ENCODE data around the gene KTN1. TPM values are rescaled to one million over a fixed set of nuclear protein-coding genes. Genes with fewer than 3 reads are reported as not detected.

Gene KTN1
- total RNA-seq, 2 donors from 2014 or later: 81.6 to 83.5 TPM

DNA sequence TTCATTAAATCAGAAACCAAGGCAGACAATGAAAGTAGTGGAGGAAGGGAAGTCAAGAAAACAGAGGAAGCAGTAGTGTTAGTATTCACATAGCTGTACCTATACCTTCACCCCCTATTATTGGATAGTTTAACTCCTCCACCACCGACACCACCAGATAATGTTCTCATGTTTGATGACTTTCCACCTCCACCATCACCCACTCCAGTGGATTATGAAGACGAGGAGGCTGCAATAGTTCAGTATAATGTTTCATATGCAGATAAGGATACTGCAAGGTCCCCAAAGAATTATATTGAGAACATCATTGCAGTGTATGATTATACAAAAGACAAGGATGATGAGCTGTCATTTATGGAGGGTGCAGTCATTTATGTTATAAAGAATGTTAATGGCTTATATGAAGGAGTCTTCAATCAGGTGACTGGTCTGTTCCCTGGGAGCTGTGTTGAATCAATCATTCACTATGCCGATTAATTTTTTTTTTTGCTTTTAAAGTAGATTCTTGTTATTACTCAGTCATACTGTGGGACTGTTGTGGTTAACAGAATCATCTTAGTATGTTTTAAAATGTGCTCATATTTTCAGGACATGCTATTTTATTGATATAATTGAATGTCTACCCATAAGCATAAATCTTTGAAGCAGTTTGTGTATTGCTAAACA lies 32.2 kb upstream of the KTN1 start:
- H3K4me3 Mint-ChIP-seq: no peak overlapping the region
- H3K4me1 Mint-ChIP-seq: peaks cover 6% of the 10 kb centered on the region
- ATAC-seq (no peak), DNase-seq (no peak)
- no peaks in the 10 kb centered on the region for H3K9me3 ChIP-seq (ENCODE audit: control insufficient read depth, low read length, poor library complexity, severe bottlenecking)
- no peaks in the 10 kb centered on the region for H3K27me3 Mint-ChIP-seq
- H3K27ac Mint-ChIP-seq: no peak overlapping the region
- peaks cover 3% of the 10 kb centered on the region for H3K36me3 Mint-ChIP-seq (ENCODE audit: low read depth)

DNA sequence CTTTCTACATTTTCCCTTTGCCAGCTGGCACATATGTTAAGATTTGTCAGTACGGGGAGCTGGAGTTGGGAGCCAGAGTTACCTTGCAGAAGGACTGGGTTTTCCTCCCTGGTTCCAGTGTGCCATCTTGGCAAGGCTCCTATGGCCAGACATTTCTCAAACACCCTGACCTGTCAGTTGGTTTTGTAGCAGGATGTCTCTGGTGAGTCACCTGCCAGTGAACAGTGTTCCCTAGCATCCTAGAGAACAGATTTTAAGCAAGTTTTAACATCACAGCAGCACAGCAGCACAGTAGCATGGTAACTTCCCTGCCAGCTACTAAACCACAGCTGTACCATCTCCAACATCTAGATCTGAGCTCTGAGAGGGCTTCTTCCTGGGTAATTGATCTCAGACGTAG lies 26.2 kb upstream of the KTN1 start:
- no peak overlapping the region for H3K27ac Mint-ChIP-seq
- H3K27me3 Mint-ChIP-seq: no peaks in the 10 kb centered on the region
- ATAC-seq (no peak), DNase-seq (no peak)
- H3K9me3 ChIP-seq (ENCODE audit: control insufficient read depth, low read length, poor library complexity, severe bottlenecking): no peaks in the 10 kb centered on the region
- no peaks in the 10 kb centered on the region for H3K36me3 Mint-ChIP-seq (ENCODE audit: low read depth)
- no peak overlapping the region for H3K4me3 Mint-ChIP-seq
- no peaks in the 10 kb centered on the region for H3K4me1 Mint-ChIP-seq

DNA sequence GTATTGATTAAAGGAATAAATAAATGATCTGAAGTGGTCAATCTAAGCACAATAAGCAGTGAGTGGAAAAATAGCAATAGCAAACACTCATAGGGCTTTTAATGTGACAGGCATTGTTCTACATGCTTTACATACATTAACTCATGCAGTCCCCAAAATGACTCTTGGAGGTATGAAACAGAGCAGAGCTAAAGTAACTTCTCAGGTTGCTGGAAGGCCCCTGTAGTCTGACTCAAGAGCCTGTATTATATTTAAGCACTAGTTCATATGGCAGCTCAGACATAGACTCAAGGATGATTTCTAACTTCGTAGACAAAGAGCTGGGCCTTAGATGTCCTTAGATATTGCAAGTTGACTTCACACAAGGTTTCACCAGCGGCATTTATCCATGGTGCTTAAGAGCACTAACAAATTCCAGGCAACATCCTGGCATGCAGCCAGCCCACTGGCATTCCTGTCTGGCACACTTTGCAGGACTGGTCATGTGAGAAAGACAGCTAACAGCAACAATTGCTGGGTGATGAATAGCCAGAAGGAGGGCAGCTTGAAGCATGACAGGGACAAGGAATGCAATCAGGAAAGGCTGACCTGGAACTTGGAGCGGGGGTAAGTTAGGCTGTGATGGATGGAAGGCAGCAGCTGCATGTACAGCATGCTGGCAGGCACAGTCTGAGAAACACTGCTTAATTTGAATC lies 22.9 kb upstream of the KTN1 start:
- ATAC-seq: no peak

DNA sequence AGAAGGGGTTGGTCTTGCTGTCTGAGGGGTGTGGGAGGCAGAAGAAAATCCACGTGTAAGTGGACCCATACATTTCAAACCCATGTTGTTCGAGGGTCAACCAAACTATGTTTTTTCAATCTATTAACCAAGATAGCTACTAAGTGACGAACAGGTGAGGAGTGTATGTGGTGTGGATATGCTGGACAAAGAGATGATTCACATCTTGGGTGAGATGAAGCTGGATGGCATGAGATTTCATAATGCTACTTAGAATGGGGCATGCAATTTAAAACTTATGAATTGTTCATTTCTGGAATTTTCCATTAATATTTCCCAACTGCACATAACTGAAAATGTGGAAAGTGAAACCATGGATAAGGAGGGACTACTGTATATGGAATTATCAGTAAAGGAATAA lies 17.9 kb upstream of the KTN1 start:
- ATAC-seq (no peak), DNase-seq (no peak)
- H3K9me3 ChIP-seq (ENCODE audit: control insufficient read depth, low read length, poor library complexity, severe bottlenecking): no peaks in the 10 kb centered on the region
- Mint-ChIP-seq H3K27me3 (no peaks in the 10 kb centered on the region), H3K36me3 (ENCODE audit: low read depth) (no peaks in the 10 kb centered on the region), H3K27ac (no peak overlapping the region), H3K4me1 (no peaks in the 10 kb centered on the region), H3K4me3 (no peak overlapping the region)

More for the DNA sequence above, 22.9 kb upstream of the KTN1 start:
- no peaks in the 10 kb centered on the region for H3K4me1 Mint-ChIP-seq
- H3K27me3 Mint-ChIP-seq: no peaks in the 10 kb centered on the region
- H3K27ac Mint-ChIP-seq: no peak overlapping the region
- no peak overlapping the region for H3K4me3 Mint-ChIP-seq
- no peak for DNase-seq
- no peaks in the 10 kb centered on the region for H3K36me3 Mint-ChIP-seq (ENCODE audit: low read depth)
- no peaks in the 10 kb centered on the region for H3K9me3 ChIP-seq (ENCODE audit: control insufficient read depth, low read length, poor library complexity, severe bottlenecking)

GRCh38 chr14:55568618-55569017 lies 11.4 kb upstream of the KTN1 start:
- peaks cover 2% of the 10 kb centered on the region for H3K36me3 Mint-ChIP-seq (ENCODE audit: low read depth)
- no peak overlapping the region for H3K4me3 Mint-ChIP-seq
- ATAC-seq (no peak), DNase-seq (no peak)
- H3K4me1 Mint-ChIP-seq: no peaks in the 10 kb centered on the region
- H3K27me3 Mint-ChIP-seq: peaks cover 14% of the 10 kb centered on the region
- H3K27ac Mint-ChIP-seq: no peak overlapping the region
- no peaks in the 10 kb centered on the region for H3K9me3 ChIP-seq (ENCODE audit: control insufficient read depth, low read length, poor library complexity, severe bottlenecking)

DNA sequence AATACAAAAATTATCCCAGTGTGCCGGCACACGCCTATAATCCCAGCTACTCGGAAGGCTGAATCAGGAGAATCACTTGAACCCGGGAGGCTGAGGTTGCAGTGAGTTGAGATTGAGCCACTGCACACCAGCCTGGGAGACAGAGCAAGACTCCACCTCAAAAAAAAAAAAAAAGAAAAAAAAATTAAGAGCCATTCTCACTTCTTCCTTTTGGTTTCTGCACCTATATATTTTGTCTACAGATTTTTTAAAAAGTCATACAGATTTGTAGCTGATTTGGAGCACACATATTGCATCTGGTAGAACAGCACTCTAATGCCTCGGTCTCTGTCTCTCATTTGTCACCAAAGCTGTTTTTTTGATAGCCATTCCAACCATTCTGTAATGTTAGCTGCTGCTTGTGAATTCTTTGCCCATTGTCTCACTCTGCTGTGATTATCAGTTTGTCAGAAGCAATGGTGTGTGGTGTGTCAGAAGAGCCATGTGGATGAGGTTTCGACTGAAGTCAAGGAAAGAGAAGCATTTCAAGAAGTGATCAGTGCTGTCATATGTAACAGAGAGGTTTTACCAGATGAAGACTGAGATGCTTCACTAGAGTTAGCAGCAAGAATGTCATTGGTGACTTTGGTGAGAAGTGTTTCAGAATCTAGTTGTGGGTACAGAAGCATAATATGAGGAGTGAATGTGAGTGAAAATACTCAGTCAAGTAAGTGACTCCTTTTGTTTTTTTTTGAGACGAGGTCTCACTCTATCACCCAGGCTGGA lies 8.7 kb upstream of the KTN1 start:
- Mint-ChIP-seq H3K27me3 (peaks cover 14% of the 10 kb centered on the region), H3K4me3 (no peak overlapping the region), H3K36me3 (ENCODE audit: low read depth) (peaks cover 2% of the 10 kb centered on the region), H3K4me1 (no peaks in the 10 kb centered on the region), H3K27ac (no peak overlapping the region)
- ATAC-seq (no peak), DNase-seq (no peak)
- H3K9me3 ChIP-seq (ENCODE audit: control insufficient read depth, low read length, poor library complexity, severe bottlenecking): no peaks in the 10 kb centered on the region

DNA sequence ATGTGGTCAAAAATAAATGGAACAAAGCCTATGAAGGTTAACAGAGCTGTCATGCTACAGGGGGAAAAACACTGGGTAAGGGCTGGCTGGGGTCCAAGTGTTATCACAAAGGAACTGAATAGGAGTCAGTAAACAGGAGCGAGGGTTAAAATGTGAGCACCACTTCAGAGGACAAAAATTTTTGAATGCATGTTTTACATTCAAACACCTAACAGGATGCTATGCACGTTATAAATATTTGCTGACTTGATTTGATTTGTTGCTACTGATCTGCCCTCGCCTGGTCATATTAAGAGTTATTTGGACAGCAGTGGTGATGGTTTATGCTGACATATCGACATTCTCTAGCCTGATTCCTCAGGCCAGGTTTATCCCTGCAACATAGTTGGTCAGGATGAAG lies 7.4 kb upstream of the KTN1 start:
- Mint-ChIP-seq H3K4me1 (no peaks in the 10 kb centered on the region), H3K27me3 (peaks cover 14% of the 10 kb centered on the region), H3K36me3 (ENCODE audit: low read depth) (peaks cover 2% of the 10 kb centered on the region), H3K4me3 (no peak overlapping the region), H3K27ac (peak overlapping the region; percentile 11)
- ATAC-seq (no peak), DNase-seq (no peak)
- no peaks in the 10 kb centered on the region for H3K9me3 ChIP-seq (ENCODE audit: control insufficient read depth, low read length, poor library complexity, severe bottlenecking)

GRCh38 chr14:55574988-55575387 lies 5.0 kb upstream of the KTN1 start:
- peaks cover 2% of the 10 kb centered on the region for H3K36me3 Mint-ChIP-seq (ENCODE audit: low read depth)
- peaks cover 7% of the 10 kb centered on the region for H3K4me1 Mint-ChIP-seq
- ATAC-seq: no peak
- no peaks in the 10 kb centered on the region for H3K9me3 ChIP-seq (ENCODE audit: control insufficient read depth, low read length, poor library complexity, severe bottlenecking)
- DNase-seq: no peak
- no peak overlapping the region for H3K4me3 Mint-ChIP-seq
- H3K27ac Mint-ChIP-seq: no peak overlapping the region
- H3K27me3 Mint-ChIP-seq: peaks cover 6% of the 10 kb centered on the region

GRCh38 chr14:55577229-55577628 lies 2.8 kb upstream of the KTN1 start:
- H3K4me1 Mint-ChIP-seq: peaks cover 17% of the 10 kb centered on the region
- H3K27me3 Mint-ChIP-seq: peaks cover 6% of the 10 kb centered on the region
- no peak for DNase-seq
- H3K9me3 ChIP-seq (ENCODE audit: control insufficient read depth, low read length, poor library complexity, severe bottlenecking): no peaks in the 10 kb centered on the region
- H3K4me3 Mint-ChIP-seq: no peak overlapping the region
- H3K36me3 Mint-ChIP-seq (ENCODE audit: low read depth): no peaks in the 10 kb centered on the region
- ATAC-seq: no peak
- H3K27ac Mint-ChIP-seq: no peak overlapping the region

GRCh38 chr14:55578511-55578910 lies 1.5 kb upstream of the KTN1 start:
- ATAC-seq (no peak), DNase-seq (no peak)
- peaks cover 20% of the 10 kb centered on the region for H3K4me1 Mint-ChIP-seq
- no peaks in the 10 kb centered on the region for H3K36me3 Mint-ChIP-seq (ENCODE audit: low read depth)
- no peaks in the 10 kb centered on the region for H3K27me3 Mint-ChIP-seq
- H3K4me3 Mint-ChIP-seq: peak overlapping the region; percentile 94
- H3K27ac Mint-ChIP-seq: peak overlapping the region; percentile 94
- H3K9me3 ChIP-seq (ENCODE audit: control insufficient read depth, low read length, poor library complexity, severe bottlenecking): no peaks in the 10 kb centered on the region

DNA sequence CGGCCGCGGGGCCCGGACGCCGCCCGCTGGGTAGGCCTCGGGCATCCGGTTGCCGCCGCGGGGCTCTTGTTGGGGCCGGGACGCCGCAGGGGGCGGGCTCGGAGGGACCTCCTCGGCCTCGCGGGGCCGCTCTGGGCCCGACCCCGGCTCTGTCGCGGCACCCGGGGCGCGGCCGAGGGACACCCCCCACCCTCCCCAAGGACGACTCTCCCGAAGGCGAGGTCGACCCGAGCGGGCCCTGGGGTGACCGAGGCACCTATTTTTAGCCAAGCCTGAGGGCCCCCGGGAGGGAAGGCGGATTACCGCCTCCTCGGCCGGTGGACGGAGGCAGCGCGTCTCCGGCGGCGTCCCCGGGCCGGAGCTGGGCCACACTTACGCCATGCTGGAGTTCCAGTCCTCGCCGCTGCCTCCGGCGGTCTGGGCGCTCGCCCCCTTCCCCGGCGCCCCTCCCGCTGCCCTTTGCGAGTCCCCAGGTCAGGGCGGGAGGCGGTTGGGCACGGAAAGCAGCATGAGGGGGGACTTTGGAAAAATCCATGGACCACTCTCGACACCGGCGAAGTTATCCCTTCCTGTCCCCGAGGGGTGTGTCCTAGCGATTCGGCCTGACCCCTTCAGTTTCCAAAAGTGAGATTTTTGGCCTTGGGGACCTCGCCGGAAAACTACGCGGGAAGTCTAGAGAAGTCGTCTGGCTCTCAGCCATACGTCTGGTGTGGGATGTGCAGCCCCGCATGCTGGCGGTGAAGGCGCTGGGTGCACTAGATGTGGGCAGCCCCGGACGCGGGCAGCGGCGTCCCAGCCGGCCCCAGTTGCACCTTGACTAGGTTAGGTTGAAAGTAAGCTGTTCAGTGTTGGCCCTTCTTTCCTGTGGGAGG lies 699 bp downstream of the KTN1 start:
- peaks cover 22% of the 10 kb centered on the region for H3K4me1 Mint-ChIP-seq
- H3K9me3 ChIP-seq (ENCODE audit: control insufficient read depth, low read length, poor library complexity, severe bottlenecking): no peaks in the 10 kb centered on the region
- ATAC-seq: peak; percentile 61

DNA sequence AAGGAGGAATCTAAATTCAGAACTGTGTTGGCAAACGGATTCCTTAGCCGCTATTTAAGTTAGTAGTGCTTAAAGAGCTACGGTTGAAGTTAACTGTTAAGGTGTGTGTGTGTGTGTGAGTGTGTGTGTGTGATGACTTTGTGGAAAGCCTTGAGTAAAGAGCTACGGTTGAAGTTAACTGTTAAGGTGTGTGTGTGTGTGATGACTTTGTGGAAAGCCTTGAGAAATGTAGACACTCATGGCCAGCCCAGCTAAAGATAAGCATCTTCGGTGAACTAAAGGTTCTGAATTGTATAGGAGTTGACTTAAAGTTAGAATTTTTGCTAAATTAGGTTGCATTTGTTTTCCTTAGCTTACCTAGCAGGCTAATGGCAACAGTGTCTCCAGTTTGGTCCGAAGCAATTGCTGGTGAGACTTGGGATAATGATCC lies 1.4 kb downstream of the KTN1 start:
- H3K27ac Mint-ChIP-seq: peak overlapping the region; percentile 85
- peaks cover 27% of the 10 kb centered on the region for H3K4me1 Mint-ChIP-seq
- peak overlapping the region; percentile 92 for H3K4me3 Mint-ChIP-seq
- H3K27me3 Mint-ChIP-seq: no peaks in the 10 kb centered on the region
- no peaks in the 10 kb centered on the region for H3K36me3 Mint-ChIP-seq (ENCODE audit: low read depth)
- no peaks in the 10 kb centered on the region for H3K9me3 ChIP-seq (ENCODE audit: control insufficient read depth, low read length, poor library complexity, severe bottlenecking)
- DNase-seq (no peak), ATAC-seq (peak; percentile 0)

More for the DNA sequence above, 699 bp downstream of the KTN1 start:
- peak overlapping the region; percentile 92 for H3K4me3 Mint-ChIP-seq
- no peaks in the 10 kb centered on the region for H3K27me3 Mint-ChIP-seq
- no peaks in the 10 kb centered on the region for H3K36me3 Mint-ChIP-seq (ENCODE audit: low read depth)
- peak overlapping the region; percentile 85 for H3K27ac Mint-ChIP-seq
- peak; percentile 34 to 63 (median 60) for DNase-seq

DNA sequence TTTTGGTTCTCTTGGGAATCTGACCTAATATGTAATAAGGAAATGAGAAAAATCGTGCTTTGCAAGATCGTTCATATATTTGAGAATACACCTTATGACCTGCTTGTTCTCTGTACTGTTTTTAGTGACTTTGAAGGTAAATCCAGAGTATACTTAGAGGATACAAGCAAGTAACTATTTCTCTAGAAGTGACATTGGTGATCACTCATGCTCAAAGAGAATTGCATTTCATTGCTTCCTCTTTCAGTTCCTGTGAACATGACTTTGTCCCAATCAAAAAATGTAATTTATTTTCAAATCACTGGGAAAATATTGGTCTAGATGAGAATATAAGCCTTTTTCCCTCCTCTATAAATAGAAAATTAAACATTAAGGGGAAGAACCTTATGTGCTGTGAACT lies 2.7 kb downstream of the KTN1 start:
- Mint-ChIP-seq H3K4me3 (no peak overlapping the region), H3K4me1 (peaks cover 40% of the 10 kb centered on the region)

More for the DNA sequence above, 2.7 kb downstream of the KTN1 start:
- no peaks in the 10 kb centered on the region for H3K9me3 ChIP-seq (ENCODE audit: control insufficient read depth, low read length, poor library complexity, severe bottlenecking)
- Mint-ChIP-seq H3K27ac (no peak overlapping the region), H3K36me3 (ENCODE audit: low read depth) (no peaks in the 10 kb centered on the region), H3K27me3 (no peaks in the 10 kb centered on the region)
- ATAC-seq (no peak), DNase-seq (no peak)

Measured in T-helper 17 cell (primary cell).